ENCODE measurements around the gene FNDC3B. TPM values are rescaled to one million over a fixed set of nuclear protein-coding genes. Genes with fewer than 3 reads are reported as not detected.
A peak's percentile ranks its signal among the peaks of the same experiment; 100 is the strongest.
"Not testable (repeated sequence)": the region's sequence is repeated elsewhere in the genome, so short reads cannot be mapped to it uniquely, and the experiment has no call there.

The FNDC3B gene
- total and polyA plus RNA-seq, 9 donors = 22.1 to 198 (median 108) TPM

DNA sequence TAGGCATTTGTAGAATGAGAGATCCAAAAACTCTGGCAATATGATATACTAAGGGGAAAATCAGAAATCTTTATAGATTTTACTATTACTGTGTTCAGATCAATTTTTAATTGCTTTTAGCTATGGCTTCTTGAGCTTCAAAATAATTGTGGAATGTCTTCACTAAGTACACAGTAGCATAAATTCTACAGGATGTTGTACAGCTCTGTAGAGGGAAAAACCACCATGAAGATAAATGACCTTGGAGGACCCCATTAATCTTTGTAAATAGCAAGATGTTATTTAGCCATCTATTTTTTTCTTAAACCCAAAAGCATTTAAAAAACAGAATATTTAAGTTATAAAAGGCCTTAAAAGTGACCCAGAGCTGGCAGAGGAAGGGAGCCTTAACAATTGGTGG is 43.9 kb upstream of the FNDC3B start:
- Histone ChIP-seq H3K9me3 (no peaks in the 10 kb centered on the region), H3K4me1 (ENCODE audit: insufficient read depth) (no peaks in the 10 kb centered on the region), H3K4me3 (no peak overlapping the region), H3K36me3 (no peaks in the 10 kb centered on the region), H3K27me3 (no peaks in the 10 kb centered on the region), H3K27ac (no peak overlapping the region)
- TF ChIP-seq POLR2A (IDR thresholded peaks at IDR 0.05) = no peak
- TF ChIP-seq, protein P1, sequence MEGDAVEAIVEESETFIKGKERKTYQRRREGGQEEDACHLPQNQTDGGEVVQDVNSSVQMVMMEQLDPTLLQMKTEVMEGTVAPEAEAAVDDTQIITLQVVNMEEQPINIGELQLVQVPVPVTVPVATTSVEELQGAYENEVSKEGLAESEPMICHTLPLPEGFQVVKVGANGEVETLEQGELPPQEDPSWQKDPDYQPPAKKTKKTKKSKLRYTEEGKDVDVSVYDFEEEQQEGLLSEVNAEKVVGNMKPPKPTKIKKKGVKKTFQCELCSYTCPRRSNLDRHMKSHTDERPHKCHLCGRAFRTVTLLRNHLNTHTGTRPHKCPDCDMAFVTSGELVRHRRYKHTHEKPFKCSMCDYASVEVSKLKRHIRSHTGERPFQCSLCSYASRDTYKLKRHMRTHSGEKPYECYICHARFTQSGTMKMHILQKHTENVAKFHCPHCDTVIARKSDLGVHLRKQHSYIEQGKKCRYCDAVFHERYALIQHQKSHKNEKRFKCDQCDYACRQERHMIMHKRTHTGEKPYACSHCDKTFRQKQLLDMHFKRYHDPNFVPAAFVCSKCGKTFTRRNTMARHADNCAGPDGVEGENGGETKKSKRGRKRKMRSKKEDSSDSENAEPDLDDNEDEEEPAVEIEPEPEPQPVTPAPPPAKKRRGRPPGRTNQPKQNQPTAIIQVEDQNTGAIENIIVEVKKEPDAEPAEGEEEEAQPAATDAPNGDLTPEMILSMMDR (IDR thresholded peaks at IDR 0.05) = no peak
- TF ChIP-seq EP300 (IDR thresholded peaks at IDR 0.05) = no peak
- intact Hi-C loops (cut with DNase I) = loop anchor here in 1 of 4 donors (2.0 kb wide), 1 partner anchor 19 kb away; no protein-coding TSS in a partner anchor
- DNase-seq = no peak

DNA sequence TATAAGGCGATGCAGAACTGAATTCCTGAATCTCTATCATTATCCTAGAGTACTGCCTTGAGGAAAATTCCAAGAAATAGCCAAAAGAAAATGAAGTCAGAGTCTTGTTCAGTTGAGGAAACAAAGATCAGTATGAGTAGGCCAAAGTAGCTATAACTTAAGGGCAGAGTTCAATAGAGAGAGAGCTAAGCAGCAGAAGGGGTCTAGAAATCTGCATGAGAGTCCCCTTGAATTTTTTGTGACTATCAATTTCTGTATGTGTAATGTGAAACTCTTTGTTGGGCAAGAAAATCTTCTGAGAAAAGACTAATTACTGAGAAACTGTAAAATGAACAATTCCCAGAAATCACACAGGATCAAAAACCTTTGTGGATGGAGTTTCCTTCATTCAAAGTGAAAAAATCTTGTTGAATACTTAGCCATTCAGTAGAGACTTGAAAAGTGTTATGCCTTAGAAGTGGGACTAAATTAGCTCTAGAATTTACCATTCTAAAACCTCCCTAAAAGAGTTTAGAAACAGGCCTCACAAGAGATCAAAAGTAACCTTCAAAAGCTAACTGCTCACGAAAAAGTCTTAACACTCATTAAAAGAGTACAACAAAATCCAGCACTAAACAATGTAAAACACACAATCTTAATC is 43.1 kb upstream of the FNDC3B start:
- TF ChIP-seq EP300 (IDR thresholded peaks at IDR 0.05) = no peak
- no peaks in the 10 kb centered on the region for H3K27me3 ChIP-seq
- intact Hi-C loops (cut with DNase I) = no loop called here
- 98 to 99% (median 98%) methylated on average over 2 of the region's 2 CpGs for WGBS, 3 donors
- no peaks in the 10 kb centered on the region for H3K36me3 ChIP-seq
- H3K9me3 ChIP-seq = no peaks in the 10 kb centered on the region
- DNase-seq = no peak
- H3K4me1 ChIP-seq (ENCODE audit: insufficient read depth) = no peaks in the 10 kb centered on the region
- no peak overlapping the region for H3K27ac ChIP-seq
- H3K4me3 ChIP-seq = no peak overlapping the region

DNA sequence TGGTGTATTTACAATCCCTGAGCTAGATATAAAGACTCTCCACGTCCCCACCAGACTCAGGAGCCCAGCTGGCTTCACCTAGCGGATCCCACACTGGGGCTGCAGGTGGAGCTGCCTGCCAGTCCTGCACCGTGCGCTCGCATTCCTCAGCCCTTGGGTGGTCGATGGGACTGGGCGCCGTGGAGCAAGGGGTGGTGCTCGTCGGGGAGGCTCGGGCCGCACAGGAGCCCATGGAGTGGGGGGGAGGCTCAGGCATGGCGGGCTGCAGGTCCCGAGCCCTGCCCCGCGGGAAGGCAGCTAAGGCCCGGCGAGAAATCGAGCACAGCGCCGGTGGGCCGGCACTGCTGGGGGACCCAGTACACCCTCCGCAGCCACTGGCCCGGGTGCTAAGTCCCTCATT is 40.6 kb upstream of the FNDC3B start:
- 90 to 96% (median 95%) methylated on average over 11 to 18 of the region's 24 CpGs for WGBS, 3 donors

DNA sequence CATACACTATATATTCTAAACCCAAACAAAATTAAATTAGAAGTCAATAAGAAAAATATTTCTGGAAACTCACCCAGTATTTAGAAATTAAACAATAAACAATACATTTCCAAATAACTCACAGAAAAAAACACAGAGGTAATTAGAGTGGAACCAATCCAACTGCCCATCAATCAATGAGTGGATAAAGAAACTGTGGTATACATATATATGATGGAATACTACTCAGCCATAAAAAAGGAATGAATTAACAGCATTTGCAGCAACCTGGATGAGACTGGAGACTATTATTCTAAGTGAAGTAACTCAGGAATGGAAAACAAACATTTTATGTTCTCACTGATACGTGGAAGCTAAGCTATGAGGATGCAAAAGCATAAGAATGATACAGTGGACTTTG is 37.8 kb upstream of the FNDC3B start:
- H3K9me3 ChIP-seq; intact Hi-C loops (cut with DNase I); DNase-seq; H3K36me3 ChIP-seq; H3K4me1 ChIP-seq (ENCODE audit: insufficient read depth); H3K27ac ChIP-seq; H3K27me3 ChIP-seq; H3K4me3 ChIP-seq: not testable (repeated sequence)
- 68 to 84% (median 80%) methylated on average over 1 of the region's 1 CpG for WGBS, 3 donors

More for the DNA sequence above, 40.6 kb upstream of the FNDC3B start:
- H3K4me1 ChIP-seq (ENCODE audit: insufficient read depth); intact Hi-C loops (cut with DNase I); H3K4me3 ChIP-seq; H3K27ac ChIP-seq; H3K9me3 ChIP-seq; H3K27me3 ChIP-seq; DNase-seq; H3K36me3 ChIP-seq: not testable (repeated sequence)

DNA sequence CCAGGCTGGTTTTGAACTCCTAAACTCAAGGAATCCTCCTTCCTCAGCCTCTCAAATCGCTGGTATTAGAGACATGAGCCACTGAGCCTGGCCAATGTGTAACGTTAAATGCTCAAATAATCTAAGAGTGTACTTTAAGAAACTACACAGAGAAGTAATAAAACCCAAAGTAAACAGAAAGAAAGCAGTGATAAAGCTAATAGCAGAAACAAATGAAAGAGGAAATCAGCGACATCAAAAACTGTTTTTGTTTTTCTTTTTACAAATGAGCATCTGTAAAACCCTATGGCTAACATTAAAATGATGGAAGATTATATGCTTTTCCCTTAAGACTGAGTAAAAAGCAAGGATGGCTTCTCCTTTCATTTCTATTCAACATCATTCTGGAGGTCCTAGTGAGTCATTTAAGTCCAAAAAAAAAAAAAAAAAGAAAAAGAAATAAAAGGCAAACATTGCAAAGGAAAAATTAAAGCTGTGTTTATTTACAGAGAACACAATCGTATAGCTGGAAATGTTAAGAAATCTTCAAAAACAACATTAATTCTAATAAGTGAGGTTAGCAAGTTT is 36.8 kb upstream of the FNDC3B start:
- H3K27me3 ChIP-seq = no peaks in the 10 kb centered on the region
- H3K9me3 ChIP-seq = no peaks in the 10 kb centered on the region
- H3K27ac ChIP-seq = no peak overlapping the region
- no peak for DNase-seq
- TF ChIP-seq EP300 (IDR thresholded peaks at IDR 0.05) = no peak
- TF ChIP-seq, protein P1 (IDR thresholded peaks at IDR 0.05) = no peak
- TF ChIP-seq POLR2A (IDR thresholded peaks at IDR 0.05) = no peak
- H3K4me1 ChIP-seq (ENCODE audit: insufficient read depth) = no peaks in the 10 kb centered on the region
- intact Hi-C loops (cut with DNase I) = no loop called here
- 40 to 48% (median 41%) methylated on average over 4 of the region's 4 CpGs for WGBS, 3 donors
- H3K36me3 ChIP-seq = no peaks in the 10 kb centered on the region
- no peak overlapping the region for H3K4me3 ChIP-seq

DNA sequence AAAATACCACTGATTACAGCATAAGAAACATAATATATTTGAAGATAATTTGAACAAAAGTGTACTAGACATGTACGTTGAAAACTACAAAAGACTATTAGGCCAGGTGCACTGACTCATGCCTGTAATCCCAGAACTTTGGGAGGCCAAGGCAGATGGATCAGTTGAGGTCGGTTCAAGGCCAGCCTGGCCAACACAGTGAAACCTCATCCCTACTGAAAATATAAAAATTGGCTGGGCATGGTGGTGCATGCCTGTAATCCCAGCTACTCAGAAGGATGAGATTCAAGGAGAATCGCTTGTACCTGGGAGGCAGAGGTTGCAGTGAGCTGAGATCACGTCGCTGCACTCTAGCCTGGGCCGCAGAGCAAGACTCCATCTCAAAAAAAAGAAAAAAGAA is 36.2 kb upstream of the FNDC3B start:
- intact Hi-C loops (cut with DNase I) = no loop called here

More for the DNA sequence above, 36.2 kb upstream of the FNDC3B start:
- WGBS, 3 donors = 66 to 79% (median 71%) methylated on average over 6 of the region's 6 CpGs
- Histone ChIP-seq H3K27me3 (no peaks in the 10 kb centered on the region), H3K27ac (no peak overlapping the region), H3K36me3 (no peaks in the 10 kb centered on the region), H3K4me3 (no peak overlapping the region), H3K4me1 (ENCODE audit: insufficient read depth) (no peaks in the 10 kb centered on the region), H3K9me3 (no peaks in the 10 kb centered on the region)
- no peak for TF ChIP-seq EP300 (IDR thresholded peaks at IDR 0.05)
- TF ChIP-seq, protein P1 (IDR thresholded peaks at IDR 0.05) = no peak
- TF ChIP-seq POLR2A (IDR thresholded peaks at IDR 0.05) = no peak
- peak in 1 of 5 donors; percentile 17 for DNase-seq
